RWPE2 (cell line): ENCODE measurements around the gene NOP53.

ENCODE experiments used
- ATAC-seq: fragments of 200-7000 bp; cut with Tn5 transposase; 3 replicates; pipeline ENCODE4 v1.9.1; 2021; ENCODE audit warnings: low read depth
- DNase-seq: peaks from one replicate; pipeline ENCODE4 v3.0.0-alpha.2; 2020; ENCODE audit warnings: low spot score
- H3K27ac ChIP-seq: fragments of 450-650 bp; 2 replicates; pipeline ENCODE4 v1.5.1; 2017; ENCODE audit warnings: mild to moderate bottlenecking; ENCODE audit not compliant: poor library complexity, severe bottlenecking
- H3K27me3 ChIP-seq: fragments of 250-450 bp; sonication (Bioruptor Pico); 2 replicates; pipeline ENCODE4 v1.5.1; 2021; ENCODE audit warnings: mild to moderate bottlenecking, moderate library complexity; ENCODE audit not compliant: insufficient read depth, poor library complexity, severe bottlenecking
- H3K36me3 ChIP-seq: fragments of 250-450 bp; sonication (Bioruptor Pico); 2 replicates; pipeline ENCODE4 v1.5.1; 2020; ENCODE audit warnings: low read depth, mild to moderate bottlenecking, moderate library complexity
- H3K4me1 ChIP-seq: fragments of 250-450 bp; sonication (Bioruptor Pico); 2 replicates; pipeline ENCODE4 v1.5.1; 2021; ENCODE audit warnings: mild to moderate bottlenecking, moderate library complexity; ENCODE audit not compliant: insufficient read depth, poor library complexity, severe bottlenecking
- H3K4me3 ChIP-seq: fragments of 250-450 bp; sonication (Bioruptor Pico); 2 replicates; pipeline ENCODE4 v1.5.1; 2021; ENCODE audit warnings: mild to moderate bottlenecking, moderate library complexity; ENCODE audit not compliant: severe bottlenecking
- H3K9me3 ChIP-seq: fragments of 250-450 bp; sonication (Bioruptor Pico); 2 replicates; pipeline ENCODE4 v1.5.1; 2021; ENCODE audit warnings: mild to moderate bottlenecking, moderate library complexity; ENCODE audit not compliant: severe bottlenecking
- CTCF ChIP-seq: fragments of 450-650 bp; IDR thresholded peaks from one replicate; pipeline ENCODE4 v1.5.1; 2017; ENCODE audit warnings: mild to moderate bottlenecking, moderate library complexity; ENCODE audit not compliant: poor library complexity, severe bottlenecking

NOP53 gene

GRCh38 chr19:47699360-47699917 is 45.9 kb upstream of the NOP53 start:
- H3K36me3 ChIP-seq: peaks cover 28% of the 10 kb centered on the region
- H3K27me3 ChIP-seq: no peaks in the 10 kb centered on the region
- H3K4me3 ChIP-seq: no peak overlapping the region
- no peak overlapping the region for H3K27ac ChIP-seq
- H3K9me3 ChIP-seq: no peaks in the 10 kb centered on the region
- no peak for DNase-seq
- peak; percentile 55 for TF ChIP-seq CTCF
- no peak for ATAC-seq
- H3K4me1 ChIP-seq: no peaks in the 10 kb centered on the region

- Histone ChIP-seq H3K36me3 (peaks cover 28% of the 10 kb centered on the region), H3K27me3 (no peaks in the 10 kb centered on the region), H3K9me3 (no peaks in the 10 kb centered on the region), H3K27ac (no peak overlapping the region), H3K4me1 (no peaks in the 10 kb centered on the region), H3K4me3 (no peak overlapping the region)
- no peak for ATAC-seq
- no peak for TF ChIP-seq CTCF
- DNase-seq: peak; percentile 64
Observed at GRCh38 chr19:47700934-47701716, 44.2 kb upstream of the NOP53 start.

- H3K9me3 ChIP-seq: no peaks in the 10 kb centered on the region
- DNase-seq (peak; percentile 66), ATAC-seq (no peak)
- no peak for TF ChIP-seq CTCF
- no peaks in the 10 kb centered on the region for H3K4me1 ChIP-seq
- no peaks in the 10 kb centered on the region for H3K27me3 ChIP-seq
- H3K36me3 ChIP-seq: peaks cover 28% of the 10 kb centered on the region
- H3K27ac ChIP-seq: no peak overlapping the region
- no peak overlapping the region for H3K4me3 ChIP-seq
Observed at GRCh38 chr19:47701717-47702552, 43.4 kb upstream of the NOP53 start.

GRCh38 chr19:47702671-47703070 is 42.7 kb upstream of the NOP53 start:
- no peak for TF ChIP-seq CTCF
- Histone ChIP-seq H3K4me1 (no peaks in the 10 kb centered on the region), H3K27me3 (no peaks in the 10 kb centered on the region), H3K36me3 (peaks cover 28% of the 10 kb centered on the region), H3K9me3 (no peaks in the 10 kb centered on the region), H3K27ac (no peak overlapping the region), H3K4me3 (no peak overlapping the region)
- DNase-seq (no peak), ATAC-seq (no peak)
